ENCODE data around the gene SARM1. TPM values are rescaled to one million over a fixed set of nuclear protein-coding genes. Genes with fewer than 3 reads are reported as not detected.

SARM1 gene
- total RNA-seq, 1 donor from 2014 or later, result 12.8 TPM

- Histone ChIP-seq H4K20me1 (ENCODE audit: insufficient read depth, low read length) (peaks cover 5% of the 10 kb centered on the region), H3K4me3 (ENCODE audit: insufficient read depth, low read depth, low read length) (no peak overlapping the region), H3K79me2 (ENCODE audit: insufficient read depth, low read length) (no peaks in the 10 kb centered on the region), H3K27ac (ENCODE audit: low read depth, low read length) (no peak overlapping the region), H3K4me1 (ENCODE audit: insufficient read depth, low read length) (peaks cover 6% of the 10 kb centered on the region), H3K9me3 (ENCODE audit: insufficient read depth, low read depth, low read length) (no peaks in the 10 kb centered on the region), H3K27me3 (ENCODE audit: insufficient read depth, low read length) (peaks cover 2% of the 10 kb centered on the region), H3K36me3 (ENCODE audit: insufficient read depth, low read length) (no peaks in the 10 kb centered on the region), H2AFZ (ENCODE audit: low read depth, low read length) (no peak overlapping the region), H3K4me2 (ENCODE audit: low read length) (no peak overlapping the region), H3K9ac (ENCODE audit: low read length) (no peak overlapping the region)
- Mint-ChIP-seq H3K27ac (ENCODE audit: unreplicated experiment) (no peak overlapping the region), H3K9me3 (ENCODE audit: unreplicated experiment) (no peaks in the 10 kb centered on the region), H3K36me3 (ENCODE audit: low read depth, unreplicated experiment) (peaks cover 2% of the 10 kb centered on the region), H3K4me1 (ENCODE audit: low read depth, unreplicated experiment) (peaks cover 2% of the 10 kb centered on the region), H3K27me3 (ENCODE audit: low read depth, unreplicated experiment) (peaks cover 25% of the 10 kb centered on the region), H3K4me3 (ENCODE audit: unreplicated experiment) (no peak overlapping the region)
- no peak for TF ChIP-seq EZH2 (IDR thresholded peaks at IDR 0.05; ENCODE audit: insufficient read depth, low read length)
- TF ChIP-seq CTCF (IDR thresholded peaks at IDR 0.05; ENCODE audit: insufficient read depth, low read depth, low read length), result no peak
- no peak for DNase-seq (ENCODE audit: low read depth)
- FAIRE-seq, result no peak
Observed at GRCh38 chr17:28404007-28404406, 32.5 kb downstream of the SARM1 start.

- Histone ChIP-seq H3K9ac (ENCODE audit: low read length) (no peak overlapping the region), H3K4me1 (ENCODE audit: insufficient read depth, low read length) (peaks cover 6% of the 10 kb centered on the region), H2AFZ (ENCODE audit: low read depth, low read length) (no peak overlapping the region), H3K9me3 (ENCODE audit: insufficient read depth, low read depth, low read length) (no peaks in the 10 kb centered on the region), H3K27ac (ENCODE audit: low read depth, low read length) (no peak overlapping the region), H3K36me3 (ENCODE audit: insufficient read depth, low read length) (no peaks in the 10 kb centered on the region), H3K4me3 (ENCODE audit: insufficient read depth, low read depth, low read length) (no peak overlapping the region), H3K4me2 (ENCODE audit: low read length) (no peak overlapping the region), H3K79me2 (ENCODE audit: insufficient read depth, low read length) (no peaks in the 10 kb centered on the region), H3K27me3 (ENCODE audit: insufficient read depth, low read length) (peaks cover 2% of the 10 kb centered on the region), H4K20me1 (ENCODE audit: insufficient read depth, low read length) (peaks cover 5% of the 10 kb centered on the region)
- Mint-ChIP-seq H3K27ac (ENCODE audit: unreplicated experiment) (no peak overlapping the region), H3K4me1 (ENCODE audit: low read depth, unreplicated experiment) (peaks cover 2% of the 10 kb centered on the region), H3K27me3 (ENCODE audit: low read depth, unreplicated experiment) (peaks cover 25% of the 10 kb centered on the region), H3K36me3 (ENCODE audit: low read depth, unreplicated experiment) (peaks cover 2% of the 10 kb centered on the region), H3K4me3 (ENCODE audit: unreplicated experiment) (peak overlapping the region; percentile 6), H3K9me3 (ENCODE audit: unreplicated experiment) (no peaks in the 10 kb centered on the region)
- TF ChIP-seq CTCF (IDR thresholded peaks at IDR 0.05; ENCODE audit: insufficient read depth, low read depth, low read length) (no peak), EZH2 (IDR thresholded peaks at IDR 0.05; ENCODE audit: insufficient read depth, low read length) (no peak)
- FAIRE-seq, result no peak
- DNase-seq (ENCODE audit: low read depth), result no peak
Observed at GRCh38 chr17:28404461-28404811, 32.9 kb downstream of the SARM1 start.

GRCh38 chr17:28404812-28405570 lies 33.5 kb downstream of the SARM1 start:
- peaks cover 2% of the 10 kb centered on the region for H3K36me3 Mint-ChIP-seq (ENCODE audit: low read depth, unreplicated experiment)
- Histone ChIP-seq H3K4me1 (ENCODE audit: insufficient read depth, low read length) (peaks cover 6% of the 10 kb centered on the region), H3K9me3 (ENCODE audit: insufficient read depth, low read depth, low read length) (no peaks in the 10 kb centered on the region), H3K79me2 (ENCODE audit: insufficient read depth, low read length) (no peaks in the 10 kb centered on the region), H4K20me1 (ENCODE audit: insufficient read depth, low read length) (peaks cover 5% of the 10 kb centered on the region), H2AFZ (ENCODE audit: low read depth, low read length) (peak overlapping the region; percentile 92), H3K4me2 (ENCODE audit: low read length) (peak overlapping the region; percentile 98), H3K27me3 (ENCODE audit: insufficient read depth, low read length) (peaks cover 2% of the 10 kb centered on the region), H3K9ac (ENCODE audit: low read length) (peak overlapping the region; percentile 47), H3K36me3 (ENCODE audit: insufficient read depth, low read length) (no peaks in the 10 kb centered on the region), H3K4me3 (ENCODE audit: insufficient read depth, low read depth, low read length) (peak overlapping the region; percentile 63), H3K27ac (ENCODE audit: low read depth, low read length) (no peak overlapping the region)
- TF ChIP-seq EZH2 (IDR thresholded peaks at IDR 0.05; ENCODE audit: insufficient read depth, low read length) (no peak), CTCF (IDR thresholded peaks at IDR 0.05; ENCODE audit: insufficient read depth, low read depth, low read length) (no peak)
- H3K4me1 Mint-ChIP-seq (ENCODE audit: low read depth, unreplicated experiment), result peaks cover 2% of the 10 kb centered on the region
- DNase-seq (ENCODE audit: low read depth) (no peak), FAIRE-seq (no peak)
- H3K9me3 Mint-ChIP-seq (ENCODE audit: unreplicated experiment), result no peaks in the 10 kb centered on the region
- H3K27me3 Mint-ChIP-seq (ENCODE audit: low read depth, unreplicated experiment), result peaks cover 25% of the 10 kb centered on the region
- H3K27ac Mint-ChIP-seq (ENCODE audit: unreplicated experiment), result no peak overlapping the region
- peak overlapping the region; percentile 85 for H3K4me3 Mint-ChIP-seq (ENCODE audit: unreplicated experiment)

Data from astrocyte (in vitro differentiated cells and primary cell).